ENCODE results near the gene ZSCAN12.
"Not testable (repeated sequence)": the region's sequence is repeated elsewhere in the genome, so short reads cannot be mapped to it uniquely, and the experiment has no call there.

DNA sequence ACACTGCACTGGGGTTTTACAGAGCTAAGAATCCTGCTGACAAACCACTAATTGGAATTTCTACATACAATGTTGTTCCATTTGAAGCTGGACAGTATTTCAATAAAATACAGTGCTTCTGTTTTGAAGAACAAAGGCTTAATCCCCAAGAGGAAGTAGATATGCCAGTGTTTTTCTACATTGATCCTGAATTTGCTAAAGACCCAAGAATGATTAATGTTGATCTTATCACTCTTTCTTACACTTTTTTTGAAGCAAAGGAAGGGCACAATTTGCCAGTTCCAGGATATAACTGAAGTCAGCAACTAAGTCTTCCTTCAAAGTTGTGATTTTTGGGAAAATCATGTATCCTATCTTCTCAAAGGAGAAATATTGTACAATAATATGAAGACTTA, 48.0 kb upstream of the ZSCAN12 start:
- not testable (repeated sequence) for TF ChIP-seq EZH2 (IDR thresholded peaks at IDR 0.05; ENCODE audit: low read depth, unreplicated experiment); CTCF (conservative IDR thresholded peaks at IDR 0.05; ENCODE audit: low read depth in 2 of 2); EZH2phosphoT487 (IDR thresholded peaks at IDR 0.05; ENCODE audit: unreplicated experiment); NANOG (IDR thresholded peaks at IDR 0.05; ENCODE audit: borderline replicate concordance); ETS1 (IDR thresholded peaks at IDR 0.05); REST (IDR thresholded peaks at IDR 0.05; ENCODE audit: unreplicated experiment); ZNF114 (CRISPR knock-in tag; IDR thresholded peaks at IDR 0.05); POLR2AphosphoS5 (IDR thresholded peaks at IDR 0.05; ENCODE audit: low read depth); CREB1 (CRISPR knock-in tag; IDR thresholded peaks at IDR 0.05; ENCODE audit: low read depth); JUNB (IDR thresholded peaks at IDR 0.05; ENCODE audit: unreplicated experiment)

Measured in GM23338 (cell line).